GM12878 (cell line): ENCODE measurements around the gene PRTFDC1.

ENCODE experiments used
- CHD2 ChIP-seq: IDR thresholded peaks from 2 replicates; pipeline ENCODE4 v1.6.1; 2011; ENCODE audit warnings: low read depth, low read length, improper control_type of control experiment, borderline replicate concordance
- CHD4 ChIP-seq: fragments of 200-600 bp; sonication (generic); IDR thresholded peaks from 2 replicates; pipeline ENCODE4 v1.6.1; 2016; ENCODE audit warnings: mild to moderate bottlenecking
- CTCF ChIP-seq, 3 experiments: IDR thresholded peaks in 2 of 3; conservative IDR thresholded peaks in 1 of 3; 2 replicates each; pipeline ENCODE4 v1.5.1; 2011; ENCODE audit warnings: low read depth in 3 of 3, low read length in 3 of 3, mild to moderate bottlenecking in 3 of 3, control low read depth in 2 of 3, moderate library complexity in 2 of 3, inconsistent platforms in 1 of 3, mixed read lengths in 1 of 3; ENCODE audit not compliant: control insufficient read depth in 2 of 3, insufficient read depth in 1 of 3; ENCODE audit errors: extremely low read depth in 1 of 3
- EZH2 ChIP-seq: IDR thresholded peaks from 2 replicates; pipeline ENCODE4 v1.6.1; 2012; ENCODE audit warnings: low read depth, mild to moderate bottlenecking, control low read depth, inconsistent platforms, low read length, borderline replicate concordance; ENCODE audit not compliant: control insufficient read depth
- FOXM1 ChIP-seq: IDR thresholded peaks from 2 replicates; pipeline ENCODE4 v1.6.1; 2012; ENCODE audit warnings: low read depth, mild to moderate bottlenecking, inconsistent platforms, low read length, moderate library complexity
- MTA2 ChIP-seq: fragments of 450-650 bp; IDR thresholded peaks from 2 replicates; pipeline ENCODE4 v1.6.1; 2016; ENCODE audit warnings: low read depth, mild to moderate bottlenecking, moderate library complexity
- NFXL1 ChIP-seq: fragments of 450-650 bp; IDR thresholded peaks from 2 replicates; pipeline ENCODE4 v1.6.1; 2017; ENCODE audit warnings: antibody characterized with exemption, mild to moderate bottlenecking, borderline replicate concordance
- PAX5 ChIP-seq: IDR thresholded peaks from 2 replicates; pipeline ENCODE4 v1.6.1; 2011; ENCODE audit warnings: low read depth, low read length, borderline replicate concordance
- RCOR1 ChIP-seq: conservative IDR thresholded peaks from 2 replicates; pipeline ENCODE4 v1.6.1; 2012; ENCODE audit warnings: low read depth, low read length, improper control_type of control experiment
- SP1 ChIP-seq: IDR thresholded peaks from one replicate; pipeline ENCODE4 v1.6.1; 2011; ENCODE audit warnings: low read depth, low read length
- TF ChIP-seq, protein P1 (sequence below): IDR thresholded peaks from 2 replicates; pipeline ENCODE4 v1.6.1; 2012; ENCODE audit warnings: low read depth, low read length, improper control_type of control experiment

GRCh38 chr10:24912215-24912614 lies 40.2 kb downstream of the PRTFDC1 start:
- TF ChIP-seq CHD2 (no peak), NFXL1 (no peak), CTCF (IDR thresholded peaks at IDR 0.05 in 2 of 3, conservative IDR thresholded peaks at IDR 0.05 in 1 of 3; ENCODE audit: control insufficient read depth in 2 of 3, extremely low read depth in 1 of 3, insufficient read depth in 1 of 3, low read depth in 3 of 3, low read length in 3 of 3) (no peak), PAX5 (no peak), MTA2 (no peak), RCOR1 (no peak), SP1 (no peak), CHD4 (no peak), FOXM1 (no peak), EZH2 (no peak)
- TF ChIP-seq, protein P1, sequence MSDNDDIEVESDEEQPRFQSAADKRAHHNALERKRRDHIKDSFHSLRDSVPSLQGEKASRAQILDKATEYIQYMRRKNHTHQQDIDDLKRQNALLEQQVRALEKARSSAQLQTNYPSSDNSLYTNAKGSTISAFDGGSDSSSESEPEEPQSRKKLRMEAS: no peak
